ENCODE results near the gene TUBG1. TPM values are rescaled to one million over a fixed set of nuclear protein-coding genes. Genes with fewer than 3 reads are reported as not detected.
"Not testable (repeated sequence)": the region's sequence is repeated elsewhere in the genome, so short reads cannot be mapped to it uniquely, and the experiment has no call there.

Gene TUBG1
- total RNA-seq, 4 donors from 2014 or later, result 15.3 to 45.6 (median 21.6) TPM

DNA sequence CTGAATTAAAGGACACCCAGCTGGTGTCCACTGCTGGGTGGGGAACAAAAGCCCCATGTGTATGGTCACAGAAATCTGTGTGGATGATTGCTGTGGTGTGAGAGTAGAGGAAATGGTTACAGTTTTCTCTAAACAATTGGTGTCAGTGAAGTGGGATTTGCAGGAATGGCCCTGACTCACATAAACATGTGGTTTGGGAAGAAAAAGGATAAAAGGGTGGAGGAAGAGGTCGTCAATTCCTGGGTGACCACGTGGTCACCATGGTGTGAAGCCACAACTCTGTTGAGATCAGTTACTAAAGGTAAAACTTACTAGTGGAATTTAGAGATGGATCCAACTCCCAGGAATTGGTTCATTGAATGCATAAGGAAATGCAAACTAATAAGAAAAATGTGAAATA lies 46.0 kb downstream of the TUBG1 start:
- Histone ChIP-seq H3K27ac (no peak overlapping the region), H3K36me3 (no peaks in the 10 kb centered on the region), H3K9me3 (no peaks in the 10 kb centered on the region), H3K4me3 (no peak overlapping the region), H3K4me1 (peaks cover 0 to 27% (median 5%) of the 10 kb centered on the region in 4 donors), H3K27me3 (no peaks in the 10 kb centered on the region)
- DNase-seq (ENCODE audit: low spot score in 2 of 2), result no peak
- WGBS, 2 donors, result 48 to 50% methylated on average over 2 of the region's 2 CpGs
- TF ChIP-seq, protein P1, sequence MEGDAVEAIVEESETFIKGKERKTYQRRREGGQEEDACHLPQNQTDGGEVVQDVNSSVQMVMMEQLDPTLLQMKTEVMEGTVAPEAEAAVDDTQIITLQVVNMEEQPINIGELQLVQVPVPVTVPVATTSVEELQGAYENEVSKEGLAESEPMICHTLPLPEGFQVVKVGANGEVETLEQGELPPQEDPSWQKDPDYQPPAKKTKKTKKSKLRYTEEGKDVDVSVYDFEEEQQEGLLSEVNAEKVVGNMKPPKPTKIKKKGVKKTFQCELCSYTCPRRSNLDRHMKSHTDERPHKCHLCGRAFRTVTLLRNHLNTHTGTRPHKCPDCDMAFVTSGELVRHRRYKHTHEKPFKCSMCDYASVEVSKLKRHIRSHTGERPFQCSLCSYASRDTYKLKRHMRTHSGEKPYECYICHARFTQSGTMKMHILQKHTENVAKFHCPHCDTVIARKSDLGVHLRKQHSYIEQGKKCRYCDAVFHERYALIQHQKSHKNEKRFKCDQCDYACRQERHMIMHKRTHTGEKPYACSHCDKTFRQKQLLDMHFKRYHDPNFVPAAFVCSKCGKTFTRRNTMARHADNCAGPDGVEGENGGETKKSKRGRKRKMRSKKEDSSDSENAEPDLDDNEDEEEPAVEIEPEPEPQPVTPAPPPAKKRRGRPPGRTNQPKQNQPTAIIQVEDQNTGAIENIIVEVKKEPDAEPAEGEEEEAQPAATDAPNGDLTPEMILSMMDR (IDR thresholded peaks at IDR 0.05), result no peak
- no peak for TF ChIP-seq POLR2A (IDR thresholded peaks at IDR 0.05)
- no peak for TF ChIP-seq EP300 (IDR thresholded peaks at IDR 0.05)

DNA sequence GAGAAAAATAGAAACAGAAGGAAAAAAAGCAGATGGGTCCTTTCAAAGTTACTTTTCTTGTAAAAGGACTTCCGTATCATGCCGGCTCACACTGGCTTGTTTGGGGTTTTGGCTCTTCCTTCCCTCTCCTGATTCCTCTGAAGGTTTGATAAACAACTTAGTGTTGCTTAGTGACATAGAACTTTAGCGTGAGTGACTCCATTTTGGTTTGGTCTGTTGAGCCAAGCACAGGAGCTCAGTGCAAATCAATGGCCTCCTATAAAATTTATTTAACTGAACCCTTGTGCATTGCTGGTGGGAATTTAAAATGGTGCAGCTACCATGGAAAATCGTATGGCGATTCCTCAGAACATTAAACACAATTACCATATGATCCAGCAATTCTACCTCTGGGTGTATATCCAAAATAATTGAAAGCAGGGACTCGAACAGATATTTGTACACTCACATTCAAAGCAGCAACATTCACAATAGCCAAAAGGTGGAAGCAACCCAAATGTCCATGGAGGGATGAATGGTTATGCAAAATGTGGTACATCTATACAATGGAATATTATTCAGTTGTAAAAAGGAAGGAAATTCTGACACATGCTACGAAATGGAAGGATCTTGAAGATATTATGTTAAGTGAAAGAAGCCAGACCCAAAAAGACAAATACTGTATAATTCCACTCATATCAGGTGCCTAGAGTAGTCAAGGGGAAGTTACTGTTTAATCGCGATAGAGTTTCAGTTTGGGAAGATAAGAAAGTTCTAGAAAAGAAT lies 48.5 kb downstream of the TUBG1 start:
- no peaks in the 10 kb centered on the region for H3K9me3 ChIP-seq
- H3K27ac ChIP-seq, result no peak overlapping the region
- peaks cover 0 to 38% (median 9%) of the 10 kb centered on the region in 4 donors for H3K4me1 ChIP-seq
- peaks cover 0 to 17% (median 0%) of the 10 kb centered on the region in 3 donors for H3K36me3 ChIP-seq
- DNase-seq (ENCODE audit: low spot score in 2 of 2), result no peak
- 90 to 92% methylated on average over 9 of the region's 9 CpGs for WGBS, 2 donors
- TF ChIP-seq EP300 (IDR thresholded peaks at IDR 0.05), result no peak
- no peak for TF ChIP-seq POLR2A (IDR thresholded peaks at IDR 0.05)
- TF ChIP-seq, protein P1 (IDR thresholded peaks at IDR 0.05), result no peak
- H3K27me3 ChIP-seq, result no peaks in the 10 kb centered on the region
- no peak overlapping the region for H3K4me3 ChIP-seq

DNA sequence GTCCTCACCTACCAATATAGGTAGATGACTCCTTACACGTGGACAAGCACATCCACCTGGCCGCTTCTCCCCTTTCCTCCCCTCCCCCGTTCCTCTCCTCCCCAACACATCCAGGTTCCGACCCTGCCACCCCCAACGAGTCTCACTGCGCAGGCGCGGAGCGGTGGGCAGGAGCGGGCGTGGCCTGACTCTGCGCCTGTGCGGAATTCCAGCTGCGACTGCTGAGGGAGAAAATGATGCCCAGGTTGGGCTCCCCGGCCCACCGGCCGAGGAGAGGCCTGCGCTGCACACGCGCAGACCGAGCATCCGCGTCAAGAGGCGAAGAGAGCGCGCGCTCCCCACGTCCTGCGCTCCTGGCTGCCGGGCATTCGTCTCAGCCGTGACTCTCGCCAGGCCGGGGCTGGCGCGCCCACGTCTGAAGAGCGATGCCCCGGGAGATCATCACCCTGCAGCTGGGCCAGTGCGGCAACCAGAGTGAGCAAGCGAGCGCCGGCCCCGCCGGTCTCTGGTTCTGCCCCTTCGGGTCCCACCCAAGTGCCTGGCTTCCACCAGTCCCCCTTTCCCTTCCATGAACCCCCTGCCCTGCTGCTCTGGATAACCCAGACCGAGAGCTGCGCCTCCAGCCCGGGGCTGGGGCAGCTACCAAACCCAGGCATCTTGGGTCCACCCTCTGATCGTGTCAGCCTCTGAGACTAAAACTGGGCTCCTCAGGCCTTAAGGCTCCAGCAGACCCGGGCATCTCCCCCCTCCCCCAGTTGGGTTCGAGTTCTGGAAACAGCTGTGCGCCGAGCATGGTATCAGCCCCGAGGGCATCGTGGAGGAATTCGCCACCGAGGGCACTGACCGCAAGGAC lies 49.8 kb downstream of the TUBG1 start, which contains the start of gene TUBG2:
TSS of gene TUBG2 (plus strand) at position 206 of the 853 bp plus-strand sequence. CDS start at position 426, 220 bp downstream.
- TF ChIP-seq POLR2A (IDR thresholded peaks at IDR 0.05), result peak; percentile 44 to 75
- TF ChIP-seq, protein P1 (IDR thresholded peaks at IDR 0.05), result peak in 1 of 5 experiments; percentile 32
- peak; percentile 51 to 90 for TF ChIP-seq EP300 (IDR thresholded peaks at IDR 0.05)
- DNase-seq (ENCODE audit: low spot score in 2 of 2), result peak in 1 of 2 donors; percentile 75
- Histone ChIP-seq H3K4me3 (peak within 1 kb of the TSS; percentile 59 to 82 (median 72)), H3K4me1 (peaks cover 0 to 27% (median 9%) of the 10 kb centered on the region in 4 donors), H3K36me3 (peaks cover 0 to 30% (median 0%) of the 10 kb centered on the region in 3 donors), H3K27me3 (no peaks in the 10 kb centered on the region), H3K27ac (peak within 1 kb of the TSS; percentile 44 to 90 (median 80)), H3K9me3 (no peaks in the 10 kb centered on the region)
- WGBS, 2 donors, result 0 to 3% methylated on average over 21 to 29 of the region's 59 CpGs

DNA sequence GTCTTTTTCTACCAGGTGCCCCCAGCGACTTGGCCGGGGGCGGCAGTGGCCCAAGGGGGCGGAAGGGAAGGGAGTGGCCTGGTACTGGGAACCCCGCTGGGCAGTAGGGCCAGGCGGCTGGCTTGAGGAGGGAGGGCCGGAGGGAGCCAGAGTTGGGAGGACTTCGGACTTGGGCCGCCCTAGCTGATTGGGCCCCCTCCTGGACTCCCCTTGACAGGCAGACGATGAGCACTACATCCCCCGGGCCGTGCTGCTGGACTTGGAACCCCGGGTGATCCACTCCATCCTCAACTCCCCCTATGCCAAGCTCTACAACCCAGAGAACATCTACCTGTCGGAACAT lies 50.4 kb downstream of the TUBG1 start:
- WGBS, 2 donors, result 26 to 100% methylated on average over 1 to 6 of the region's 14 CpGs
- peaks cover 0 to 36% (median 0%) of the 10 kb centered on the region in 3 donors for H3K36me3 ChIP-seq
- not testable (repeated sequence) for H3K9me3 ChIP-seq; DNase-seq (ENCODE audit: low spot score in 2 of 2); H3K27me3 ChIP-seq
- peaks cover 0 to 24% (median 9%) of the 10 kb centered on the region in 4 donors for H3K4me1 ChIP-seq
- H3K4me3 ChIP-seq, result peak overlapping the region; percentile 59 to 82 (median 72)
- peak overlapping the region; percentile 44 to 90 (median 80) for H3K27ac ChIP-seq

DNA sequence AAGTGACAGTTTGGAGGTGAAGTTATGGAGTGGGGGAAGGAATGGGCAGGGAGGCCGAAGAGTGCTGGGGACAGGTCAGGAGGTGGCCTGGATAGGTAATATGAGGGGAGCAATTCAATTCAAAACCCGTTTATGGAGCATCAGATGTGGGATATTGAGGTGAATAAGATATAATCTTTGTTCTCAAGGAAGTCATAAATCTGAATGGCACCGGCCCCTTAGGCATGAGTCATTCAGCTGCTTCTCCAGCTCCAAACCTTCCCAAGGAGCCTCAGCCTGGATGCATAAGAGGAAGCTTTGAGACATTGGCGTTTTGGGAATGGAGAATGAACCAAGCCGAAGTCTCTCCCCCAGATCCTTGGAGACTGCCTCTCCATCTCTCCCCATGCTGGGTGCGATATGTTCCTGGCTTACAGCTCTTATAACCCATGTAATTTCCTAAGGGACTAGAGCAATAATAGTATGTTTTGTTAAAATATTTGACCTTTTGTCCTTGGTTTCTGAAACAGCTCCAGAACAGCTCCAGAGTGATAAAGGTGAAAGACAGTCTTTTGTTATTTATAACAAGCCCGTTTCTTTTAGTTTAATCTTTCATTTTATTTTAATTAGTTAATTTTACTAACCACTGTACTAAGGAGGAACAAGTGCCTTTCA lies 51.3 kb downstream of the TUBG1 start:
- no peak overlapping the region for H3K4me3 ChIP-seq
- H3K36me3 ChIP-seq, result peaks cover 0 to 45% (median 5%) of the 10 kb centered on the region in 3 donors
- H3K4me1 ChIP-seq, result peaks cover 0 to 24% (median 9%) of the 10 kb centered on the region in 4 donors
- WGBS, 2 donors, result 34 to 47% methylated on average over 7 of the region's 7 CpGs
- no peaks in the 10 kb centered on the region for H3K27me3 ChIP-seq
- H3K9me3 ChIP-seq, result no peaks in the 10 kb centered on the region
- TF ChIP-seq POLR2A (IDR thresholded peaks at IDR 0.05) (no peak), EP300 (IDR thresholded peaks at IDR 0.05) (no peak)
- TF ChIP-seq, protein P1 (IDR thresholded peaks at IDR 0.05), result no peak
- peak overlapping the region in 3 of 4 donors; percentile 3 to 71 (median 68) for H3K27ac ChIP-seq
- no peak for DNase-seq (ENCODE audit: low spot score in 2 of 2)

Data from tibial nerve (tissue), 4 donors.